SK-N-MC (cell line): ENCODE measurements around the gene RAB11FIP2.
A peak's percentile ranks its signal among the peaks of the same experiment; 100 is the strongest.

Experiments used
- DNase-seq: peaks from one replicate; pipeline ENCODE4 v3.0.0-alpha.2; 2011; ENCODE audit warnings: low read depth, low spot score
- H3K27ac ChIP-seq: fragments of 200-600 bp; sonication (generic); 2 replicates; pipeline ENCODE4 v1.5.1; 2016; ENCODE audit warnings: mixed run types
- H3K36me3 ChIP-seq: fragments of 200-600 bp; sonication (generic); 2 replicates; pipeline ENCODE4 v1.6.1; 2017; ENCODE audit warnings: antibody characterized with exemption, low read length, mixed read lengths; ENCODE audit not compliant: insufficient read depth
- H3K4me3 ChIP-seq: fragments of 200-600 bp; sonication (generic); 2 replicates; pipeline ENCODE4 v1.5.1; 2016
- H3K9ac ChIP-seq: fragments of 200-600 bp; sonication (generic); 2 replicates; pipeline ENCODE4 v1.8.0; 2017; ENCODE audit warnings: mixed run types, mixed read lengths; ENCODE audit not compliant: insufficient read length
- H3K9me3 ChIP-seq: fragments of 200-600 bp; sonication (generic); 2 replicates; pipeline ENCODE4 v1.6.1; 2017; ENCODE audit warnings: low read depth, mild to moderate bottlenecking, antibody characterized with exemption, low read length, moderate library complexity, mixed read lengths
- EZH2 ChIP-seq: fragments of 200-600 bp; sonication (generic); IDR thresholded peaks from one replicate; pipeline ENCODE4 v1.6.1; 2017; ENCODE audit warnings: antibody characterized with exemption
- FOXP2 ChIP-seq: optimal IDR thresholded peaks from 2 replicates; pipeline ENCODE3; 2011; ENCODE audit warnings: mild to moderate bottlenecking, moderate library complexity; ENCODE audit not compliant: insufficient read depth; ENCODE audit errors: extremely low read length, control extremely low read depth
- POLR2AphosphoS5 ChIP-seq: IDR thresholded peaks from 2 replicates; pipeline ENCODE4 v1.6.1; 2012; ENCODE audit warnings: mild to moderate bottlenecking, low read depth, low read length, borderline replicate concordance

RAB11FIP2 gene

GRCh38 chr10:118058371-118058770, 11.6 kb upstream of the RAB11FIP2 start:
- no peak for TF ChIP-seq EZH2
- no peak for TF ChIP-seq FOXP2
- TF ChIP-seq POLR2AphosphoS5: no peak
- H3K4me3 ChIP-seq: no peak overlapping the region
- H3K27ac ChIP-seq: no peak overlapping the region
- no peaks in the 10 kb centered on the region for H3K9me3 ChIP-seq
- DNase-seq: no peak
- H3K9ac ChIP-seq: no peak overlapping the region
- H3K36me3 ChIP-seq: no peaks in the 10 kb centered on the region

- TF ChIP-seq EZH2: no peak
- no peak for TF ChIP-seq POLR2AphosphoS5
- no peak for TF ChIP-seq FOXP2
- H3K36me3 ChIP-seq: no peaks in the 10 kb centered on the region
- no peak overlapping the region for H3K9ac ChIP-seq
- no peak overlapping the region for H3K4me3 ChIP-seq
- no peaks in the 10 kb centered on the region for H3K9me3 ChIP-seq
- DNase-seq: no peak
- H3K27ac ChIP-seq: no peak overlapping the region
These were observed 10.6 kb upstream of the RAB11FIP2 start for GRCh38 chr10:118057361-118057760.

- no peak for DNase-seq
- Histone ChIP-seq H3K36me3 (no peaks in the 10 kb centered on the region), H3K27ac (no peak overlapping the region), H3K9ac (no peak overlapping the region), H3K4me3 (no peak overlapping the region), H3K9me3 (no peaks in the 10 kb centered on the region)
- TF ChIP-seq EZH2 (no peak), POLR2AphosphoS5 (no peak), FOXP2 (no peak)
These were observed 7.6 kb upstream of the RAB11FIP2 start for GRCh38 chr10:118054383-118054782.

GRCh38 chr10:118052816-118053215, 6.1 kb upstream of the RAB11FIP2 start:
- TF ChIP-seq EZH2: no peak
- TF ChIP-seq POLR2AphosphoS5: no peak
- no peak for TF ChIP-seq FOXP2
- H3K4me3 ChIP-seq: no peak overlapping the region
- H3K27ac ChIP-seq: no peak overlapping the region
- no peak overlapping the region for H3K9ac ChIP-seq
- no peaks in the 10 kb centered on the region for H3K9me3 ChIP-seq
- no peaks in the 10 kb centered on the region for H3K36me3 ChIP-seq
- no peak for DNase-seq

GRCh38 chr10:118047880-118048279, 1.1 kb upstream of the RAB11FIP2 start:
- TF ChIP-seq EZH2 (no peak), POLR2AphosphoS5 (no peak), FOXP2 (no peak)
- no peaks in the 10 kb centered on the region for H3K9me3 ChIP-seq
- no peak overlapping the region for H3K4me3 ChIP-seq
- no peak overlapping the region for H3K27ac ChIP-seq
- no peak overlapping the region for H3K9ac ChIP-seq
- no peak for DNase-seq
- H3K36me3 ChIP-seq: no peaks in the 10 kb centered on the region

- H3K27ac ChIP-seq: no peak overlapping the region
These were observed 497 bp upstream of the RAB11FIP2 start for GRCh38 chr10:118047157-118047719.

GRCh38 chr10:118045837-118046394, 825 bp downstream of the RAB11FIP2 start:
- H3K9me3 ChIP-seq: no peaks in the 10 kb centered on the region
- H3K9ac ChIP-seq: peak overlapping the region; percentile 70
- H3K36me3 ChIP-seq: no peaks in the 10 kb centered on the region
- no peak overlapping the region for H3K27ac ChIP-seq
- no peak for DNase-seq
- no peak for TF ChIP-seq POLR2AphosphoS5
- no peak for TF ChIP-seq FOXP2
- no peak for TF ChIP-seq EZH2
- H3K4me3 ChIP-seq: peak overlapping the region; percentile 81

More at GRCh38 chr10:118047157-118047719, 497 bp upstream of the RAB11FIP2 start:
- DNase-seq: no peak
- H3K36me3 ChIP-seq: no peaks in the 10 kb centered on the region
- TF ChIP-seq EZH2 (no peak), FOXP2 (no peak), POLR2AphosphoS5 (no peak)
- peak overlapping the region; percentile 81 for H3K4me3 ChIP-seq
- peak overlapping the region; percentile 70 for H3K9ac ChIP-seq
- H3K9me3 ChIP-seq: no peaks in the 10 kb centered on the region

- DNase-seq: no peak
- Histone ChIP-seq H3K9me3 (no peaks in the 10 kb centered on the region), H3K36me3 (no peaks in the 10 kb centered on the region), H3K4me3 (peak overlapping the region; percentile 81), H3K27ac (no peak overlapping the region), H3K9ac (no peak overlapping the region)
- no peak for TF ChIP-seq EZH2
- no peak for TF ChIP-seq FOXP2
- TF ChIP-seq POLR2AphosphoS5: no peak
These were observed 1.4 kb downstream of the RAB11FIP2 start for GRCh38 chr10:118045158-118045836.

- H3K9me3 ChIP-seq: no peaks in the 10 kb centered on the region
- no peak overlapping the region for H3K27ac ChIP-seq
- no peak overlapping the region for H3K9ac ChIP-seq
- no peak for DNase-seq
- no peak for TF ChIP-seq FOXP2
- no peak for TF ChIP-seq EZH2
- no peak for TF ChIP-seq POLR2AphosphoS5
- no peaks in the 10 kb centered on the region for H3K36me3 ChIP-seq
- no peak overlapping the region for H3K4me3 ChIP-seq
These were observed 3.9 kb downstream of the RAB11FIP2 start for GRCh38 chr10:118042827-118043242.
